A673 (cell line): ENCODE data around the gene LMBR1.
"Not testable (repeated sequence)": the region's sequence is repeated elsewhere in the genome, so short reads cannot be mapped to it uniquely, and the experiment has no call there.

Source experiments
- EZH2 ChIP-seq: fragments of 200-600 bp; sonication (generic); IDR thresholded peaks from 2 replicates; pipeline ENCODE4 v1.6.1; 2017; ENCODE audit warnings: borderline replicate concordance, low read depth, mild to moderate bottlenecking, mixed read lengths, antibody characterized with exemption, low read length; ENCODE audit not compliant: poor library complexity, severe bottlenecking
- TF ChIP-seq, protein P1 (sequence below): fragments of 300-800, 200-600 bp; sonication (generic); conservative IDR thresholded peaks from 2 replicates; pipeline ENCODE4 v1.5.1; 2017; ENCODE audit warnings: low read depth, mild to moderate bottlenecking, antibody characterized with exemption, low read length, moderate library complexity, mixed read lengths

DNA sequence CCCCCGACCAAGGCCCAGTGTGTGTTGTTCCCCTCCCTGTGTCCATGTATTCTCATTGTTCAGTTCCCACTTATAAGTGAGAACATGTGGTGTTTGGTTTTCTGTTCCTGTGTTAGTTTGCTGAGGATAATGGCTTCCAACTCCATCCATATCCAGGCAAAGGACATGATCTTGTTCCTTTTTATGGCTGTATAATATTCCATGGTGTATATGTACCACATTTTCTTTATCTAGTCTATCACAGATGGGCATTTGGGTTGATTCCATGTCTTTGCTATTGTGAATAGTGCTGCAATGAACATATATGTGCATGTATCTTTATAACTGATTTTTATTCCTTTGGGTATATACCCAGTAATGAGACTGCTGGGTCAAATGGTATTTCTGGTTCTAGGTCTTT lies 191.2 kb downstream of the LMBR1 start:
- TF ChIP-seq, protein P1, sequence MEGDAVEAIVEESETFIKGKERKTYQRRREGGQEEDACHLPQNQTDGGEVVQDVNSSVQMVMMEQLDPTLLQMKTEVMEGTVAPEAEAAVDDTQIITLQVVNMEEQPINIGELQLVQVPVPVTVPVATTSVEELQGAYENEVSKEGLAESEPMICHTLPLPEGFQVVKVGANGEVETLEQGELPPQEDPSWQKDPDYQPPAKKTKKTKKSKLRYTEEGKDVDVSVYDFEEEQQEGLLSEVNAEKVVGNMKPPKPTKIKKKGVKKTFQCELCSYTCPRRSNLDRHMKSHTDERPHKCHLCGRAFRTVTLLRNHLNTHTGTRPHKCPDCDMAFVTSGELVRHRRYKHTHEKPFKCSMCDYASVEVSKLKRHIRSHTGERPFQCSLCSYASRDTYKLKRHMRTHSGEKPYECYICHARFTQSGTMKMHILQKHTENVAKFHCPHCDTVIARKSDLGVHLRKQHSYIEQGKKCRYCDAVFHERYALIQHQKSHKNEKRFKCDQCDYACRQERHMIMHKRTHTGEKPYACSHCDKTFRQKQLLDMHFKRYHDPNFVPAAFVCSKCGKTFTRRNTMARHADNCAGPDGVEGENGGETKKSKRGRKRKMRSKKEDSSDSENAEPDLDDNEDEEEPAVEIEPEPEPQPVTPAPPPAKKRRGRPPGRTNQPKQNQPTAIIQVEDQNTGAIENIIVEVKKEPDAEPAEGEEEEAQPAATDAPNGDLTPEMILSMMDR: not testable (repeated sequence)
- TF ChIP-seq EZH2: not testable (repeated sequence)
